ENCODE results near the gene PSMA6. TPM values are rescaled to one million over a fixed set of nuclear protein-coding genes. Genes with fewer than 3 reads are reported as not detected.

The PSMA6 gene
- total RNA-seq, 4 donors from 2014 or later = 158 to 180 (median 170) TPM

GRCh38 chr14:35258420-35258819, 33.8 kb upstream of the PSMA6 start:
- peak; percentile 91 for ATAC-seq (ENCODE audit: low FRiP score)
- no peak for TF ChIP-seq CTCF (IDR thresholded peaks at IDR 0.05)
- DNase-seq (ENCODE audit: low spot score) = no peak

- TF ChIP-seq CTCF (IDR thresholded peaks at IDR 0.05) = no peak
- ATAC-seq (ENCODE audit: low FRiP score) = no peak
- DNase-seq (ENCODE audit: low spot score) = no peak
These were observed 30.4 kb upstream of the PSMA6 start for GRCh38 chr14:35261774-35262173.

GRCh38 chr14:35262436-35262835, 29.7 kb upstream of the PSMA6 start:
- no peak for DNase-seq (ENCODE audit: low spot score)
- ATAC-seq (ENCODE audit: low FRiP score) = no peak
- no peak for TF ChIP-seq CTCF (IDR thresholded peaks at IDR 0.05)

- no peak for TF ChIP-seq CTCF (IDR thresholded peaks at IDR 0.05)
These were observed 23.2 kb upstream of the PSMA6 start for GRCh38 chr14:35268946-35269345.

GRCh38 chr14:35274805-35275204, 17.4 kb upstream of the PSMA6 start:
- ATAC-seq (ENCODE audit: low FRiP score) (no peak), DNase-seq (ENCODE audit: low spot score) (no peak)
- TF ChIP-seq CTCF (IDR thresholded peaks at IDR 0.05) = no peak

More at GRCh38 chr14:35268946-35269345, 23.2 kb upstream of the PSMA6 start:
- no peak for DNase-seq (ENCODE audit: low spot score)
- ATAC-seq (ENCODE audit: low FRiP score) = no peak

GRCh38 chr14:35277179-35277578, 15.0 kb upstream of the PSMA6 start:
- TF ChIP-seq CTCF (IDR thresholded peaks at IDR 0.05) = no peak
- DNase-seq (ENCODE audit: low spot score) (no peak), ATAC-seq (ENCODE audit: low FRiP score) (no peak)

- ATAC-seq (ENCODE audit: low FRiP score) (no peak), DNase-seq (ENCODE audit: low spot score) (no peak)
- TF ChIP-seq CTCF (IDR thresholded peaks at IDR 0.05) = no peak
These were observed 12.8 kb upstream of the PSMA6 start for GRCh38 chr14:35279369-35279768.

Measured in omental fat pad (tissue), 4 donors.